ENCODE results near the gene THADA.

DNA sequence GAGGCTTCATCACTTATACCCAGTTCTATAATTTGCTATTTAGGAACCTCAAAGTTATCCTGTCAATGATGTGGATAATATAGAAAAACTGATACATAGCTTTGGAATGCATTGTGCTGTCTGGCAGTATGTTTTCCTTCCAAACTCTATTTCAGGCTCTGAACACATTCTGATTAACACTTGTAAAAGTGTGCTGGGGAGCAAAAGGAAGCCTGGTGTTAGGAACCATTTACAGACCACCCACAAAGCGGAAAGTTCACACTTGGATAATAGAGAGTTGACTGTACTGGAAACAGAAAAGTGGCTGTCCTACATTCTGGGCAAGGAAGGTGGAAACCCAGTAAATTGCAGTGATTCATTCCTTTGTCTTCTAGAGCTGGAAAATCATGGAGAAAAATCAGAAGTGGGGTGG is 254.9 kb downstream of the THADA start:
- TF ChIP-seq, protein P1, sequence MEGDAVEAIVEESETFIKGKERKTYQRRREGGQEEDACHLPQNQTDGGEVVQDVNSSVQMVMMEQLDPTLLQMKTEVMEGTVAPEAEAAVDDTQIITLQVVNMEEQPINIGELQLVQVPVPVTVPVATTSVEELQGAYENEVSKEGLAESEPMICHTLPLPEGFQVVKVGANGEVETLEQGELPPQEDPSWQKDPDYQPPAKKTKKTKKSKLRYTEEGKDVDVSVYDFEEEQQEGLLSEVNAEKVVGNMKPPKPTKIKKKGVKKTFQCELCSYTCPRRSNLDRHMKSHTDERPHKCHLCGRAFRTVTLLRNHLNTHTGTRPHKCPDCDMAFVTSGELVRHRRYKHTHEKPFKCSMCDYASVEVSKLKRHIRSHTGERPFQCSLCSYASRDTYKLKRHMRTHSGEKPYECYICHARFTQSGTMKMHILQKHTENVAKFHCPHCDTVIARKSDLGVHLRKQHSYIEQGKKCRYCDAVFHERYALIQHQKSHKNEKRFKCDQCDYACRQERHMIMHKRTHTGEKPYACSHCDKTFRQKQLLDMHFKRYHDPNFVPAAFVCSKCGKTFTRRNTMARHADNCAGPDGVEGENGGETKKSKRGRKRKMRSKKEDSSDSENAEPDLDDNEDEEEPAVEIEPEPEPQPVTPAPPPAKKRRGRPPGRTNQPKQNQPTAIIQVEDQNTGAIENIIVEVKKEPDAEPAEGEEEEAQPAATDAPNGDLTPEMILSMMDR (IDR thresholded peaks at IDR 0.05 in 8 of 11, conservative IDR thresholded peaks at IDR 0.05 in 3 of 11) = no peak
- TF ChIP-seq POLR2A (IDR thresholded peaks at IDR 0.05) = no peak
